ENCODE measurements around the gene EXPH5.

EXPH5 gene

GRCh38 chr11:108545909-108546501 is 47.6 kb downstream of the EXPH5 start:
- Histone ChIP-seq H3K9me3 (ENCODE audit: control insufficient read depth, insufficient read depth, low read length) (no peaks in the 10 kb centered on the region), H3K4me1 (ENCODE audit: control insufficient read depth, insufficient read depth, low read length) (no peaks in the 10 kb centered on the region), H3K27me3 (ENCODE audit: control insufficient read depth, insufficient read depth, low read length) (no peaks in the 10 kb centered on the region), H3K36me3 (ENCODE audit: control insufficient read depth, insufficient read depth, low read length) (no peaks in the 10 kb centered on the region), H3K27ac (ENCODE audit: low read length) (no peak overlapping the region), H3K4me3 (ENCODE audit: low read length) (no peak overlapping the region)
- WGBS (ENCODE audit: insufficient coverage, insufficient read length): no CpG with 5 or more reads among the region's 5 CpGs
- no peak for DNase-seq (ENCODE audit: low read depth, low spot score)

DNA sequence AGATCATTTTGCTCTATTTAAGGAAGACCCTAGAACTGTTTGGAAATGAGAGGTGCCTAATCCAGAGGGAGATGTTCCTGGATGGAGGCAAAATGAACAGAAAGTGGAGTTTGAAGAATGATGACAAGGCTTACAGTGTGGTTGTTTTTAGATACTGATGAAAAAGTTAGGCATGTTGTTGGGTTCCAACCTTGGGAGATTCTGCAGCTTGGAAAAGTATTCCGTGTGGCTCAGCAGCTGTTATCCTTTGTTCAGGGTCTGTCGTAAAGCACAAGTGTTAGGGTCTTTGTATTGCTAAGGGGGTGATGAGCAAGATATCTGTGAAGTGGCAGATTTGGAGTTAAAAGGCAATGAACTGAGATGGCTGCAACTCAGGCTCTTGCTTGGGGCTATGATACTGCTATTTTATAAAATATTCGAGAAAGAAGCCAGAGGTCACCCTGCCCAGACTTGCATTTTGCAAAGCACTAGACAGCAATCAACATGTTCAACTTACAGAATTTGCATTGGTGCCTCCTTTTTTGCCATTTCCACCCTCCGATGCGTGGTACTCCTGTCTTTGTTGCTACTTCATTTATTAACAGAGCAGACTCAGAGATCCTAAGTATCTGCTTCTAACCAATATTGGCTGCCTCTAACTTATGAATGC is 50.1 kb downstream of the EXPH5 start:
- no CpG with 5 or more reads among the region's 5 CpGs for WGBS (ENCODE audit: insufficient coverage, insufficient read length)
- H3K27me3 ChIP-seq (ENCODE audit: control insufficient read depth, insufficient read depth, low read length): no peaks in the 10 kb centered on the region
- H3K4me1 ChIP-seq (ENCODE audit: control insufficient read depth, insufficient read depth, low read length): no peaks in the 10 kb centered on the region
- H3K27ac ChIP-seq (ENCODE audit: low read length): no peak overlapping the region
- no peaks in the 10 kb centered on the region for H3K9me3 ChIP-seq (ENCODE audit: control insufficient read depth, insufficient read depth, low read length)
- no peak overlapping the region for H3K4me3 ChIP-seq (ENCODE audit: low read length)
- no peak for DNase-seq (ENCODE audit: low read depth, low spot score)
- no peaks in the 10 kb centered on the region for H3K36me3 ChIP-seq (ENCODE audit: control insufficient read depth, insufficient read depth, low read length)

GRCh38 chr11:108541531-108541930 is 52.0 kb downstream of the EXPH5 start:
- Histone ChIP-seq H3K4me3 (ENCODE audit: low read length) (no peak overlapping the region), H3K27ac (ENCODE audit: low read length) (no peak overlapping the region), H3K4me1 (ENCODE audit: control insufficient read depth, insufficient read depth, low read length) (no peaks in the 10 kb centered on the region), H3K36me3 (ENCODE audit: control insufficient read depth, insufficient read depth, low read length) (no peaks in the 10 kb centered on the region; the same call in 1 of the 2 replicates), H3K27me3 (ENCODE audit: control insufficient read depth, insufficient read depth, low read length) (no peaks in the 10 kb centered on the region), H3K9me3 (ENCODE audit: control insufficient read depth, insufficient read depth, low read length) (no peaks in the 10 kb centered on the region)
- DNase-seq (ENCODE audit: low read depth, low spot score): no peak

GRCh38 chr11:108538502-108538901 is 55.1 kb downstream of the EXPH5 start:
- no peak overlapping the region for H3K4me3 ChIP-seq (ENCODE audit: low read length)
- H3K4me1 ChIP-seq (ENCODE audit: control insufficient read depth, insufficient read depth, low read length): no peaks in the 10 kb centered on the region
- H3K27me3 ChIP-seq (ENCODE audit: control insufficient read depth, insufficient read depth, low read length): no peaks in the 10 kb centered on the region
- no peaks in the 10 kb centered on the region for H3K9me3 ChIP-seq (ENCODE audit: control insufficient read depth, insufficient read depth, low read length)
- H3K36me3 ChIP-seq (ENCODE audit: control insufficient read depth, insufficient read depth, low read length): no peaks in the 10 kb centered on the region; the same call in 1 of the 2 replicates
- DNase-seq (ENCODE audit: low read depth, low spot score): no peak
- H3K27ac ChIP-seq (ENCODE audit: low read length): no peak overlapping the region
- no CpG with 5 or more reads among the region's 4 CpGs for WGBS (ENCODE audit: insufficient coverage, insufficient read length)

- WGBS (ENCODE audit: insufficient coverage, insufficient read length): no CpG with 5 or more reads among the region's 8 CpGs
- Histone ChIP-seq H3K4me3 (ENCODE audit: low read length) (no peak overlapping the region), H3K27me3 (ENCODE audit: control insufficient read depth, insufficient read depth, low read length) (no peaks in the 10 kb centered on the region), H3K27ac (ENCODE audit: low read length) (no peak overlapping the region), H3K9me3 (ENCODE audit: control insufficient read depth, insufficient read depth, low read length) (no peaks in the 10 kb centered on the region), H3K36me3 (ENCODE audit: control insufficient read depth, insufficient read depth, low read length) (no peaks in the 10 kb centered on the region; the same call in 1 of the 2 replicates), H3K4me1 (ENCODE audit: control insufficient read depth, insufficient read depth, low read length) (no peaks in the 10 kb centered on the region)
- no peak for DNase-seq (ENCODE audit: low read depth, low spot score)
Observed at GRCh38 chr11:108538022-108538424, 55.5 kb downstream of the EXPH5 start.

- no peak for DNase-seq (ENCODE audit: low read depth, low spot score)
- H3K4me3 ChIP-seq (ENCODE audit: low read length): no peak overlapping the region
- WGBS (ENCODE audit: insufficient coverage, insufficient read length): no CpG with 5 or more reads among the region's 5 CpGs
- no peak overlapping the region for H3K27ac ChIP-seq (ENCODE audit: low read length)
- H3K27me3 ChIP-seq (ENCODE audit: control insufficient read depth, insufficient read depth, low read length): no peaks in the 10 kb centered on the region
- H3K9me3 ChIP-seq (ENCODE audit: control insufficient read depth, insufficient read depth, low read length): no peaks in the 10 kb centered on the region
- no peaks in the 10 kb centered on the region for H3K4me1 ChIP-seq (ENCODE audit: control insufficient read depth, insufficient read depth, low read length)
- H3K36me3 ChIP-seq (ENCODE audit: control insufficient read depth, insufficient read depth, low read length): no peaks in the 10 kb centered on the region; the same call in 1 of the 2 replicates
Observed at GRCh38 chr11:108536783-108537182, 56.8 kb downstream of the EXPH5 start.

- Histone ChIP-seq H3K36me3 (ENCODE audit: control insufficient read depth, insufficient read depth, low read length) (no peaks in the 10 kb centered on the region; the same call in 1 of the 2 replicates), H3K27me3 (ENCODE audit: control insufficient read depth, insufficient read depth, low read length) (no peaks in the 10 kb centered on the region), H3K4me1 (ENCODE audit: control insufficient read depth, insufficient read depth, low read length) (no peaks in the 10 kb centered on the region), H3K27ac (ENCODE audit: low read length) (no peak overlapping the region), H3K9me3 (ENCODE audit: control insufficient read depth, insufficient read depth, low read length) (no peaks in the 10 kb centered on the region), H3K4me3 (ENCODE audit: low read length) (no peak overlapping the region)
- no CpG with 5 or more reads among the region's 6 CpGs for WGBS (ENCODE audit: insufficient coverage, insufficient read length)
- DNase-seq (ENCODE audit: low read depth, low spot score): no peak
Observed at GRCh38 chr11:108535384-108535955, 58.1 kb downstream of the EXPH5 start.

DNA sequence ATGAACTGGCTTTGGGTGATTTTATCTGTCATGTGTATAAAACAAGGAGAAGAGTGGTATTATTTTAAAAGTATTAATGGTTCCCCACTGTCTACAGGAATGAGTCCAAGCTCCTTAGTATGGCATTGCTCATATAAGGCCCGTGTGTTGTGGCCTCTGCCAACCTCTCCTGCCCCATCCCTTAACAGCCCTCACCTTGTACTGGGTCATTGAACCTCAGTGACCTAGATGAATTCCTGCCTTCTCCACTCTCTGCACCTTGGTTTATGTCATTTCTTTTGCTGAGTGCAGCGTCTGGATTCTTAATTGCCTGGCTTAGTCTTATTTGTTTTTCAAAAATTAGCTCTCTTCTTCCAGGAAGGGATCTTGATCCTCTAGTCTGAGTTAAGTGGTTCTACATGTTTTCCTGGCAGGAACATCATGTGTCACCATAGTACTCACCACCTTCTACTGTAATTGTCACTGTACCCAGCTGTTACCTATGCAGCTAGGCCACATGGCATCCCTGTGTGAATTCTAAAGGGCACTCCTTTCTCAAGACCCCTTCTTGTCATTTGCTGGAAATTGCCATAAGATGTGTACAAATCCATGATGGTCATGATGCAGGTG is 59.2 kb downstream of the EXPH5 start:
- H3K36me3 ChIP-seq (ENCODE audit: control insufficient read depth, insufficient read depth, low read length): no peaks in the 10 kb centered on the region; the same call in 1 of the 2 replicates
- no peak for DNase-seq (ENCODE audit: low read depth, low spot score)
- WGBS (ENCODE audit: insufficient coverage, insufficient read length): no CpG with 5 or more reads among the region's 2 CpGs
- H3K4me1 ChIP-seq (ENCODE audit: control insufficient read depth, insufficient read depth, low read length): no peaks in the 10 kb centered on the region
- no peaks in the 10 kb centered on the region for H3K27me3 ChIP-seq (ENCODE audit: control insufficient read depth, insufficient read depth, low read length)
- no peaks in the 10 kb centered on the region for H3K9me3 ChIP-seq (ENCODE audit: control insufficient read depth, insufficient read depth, low read length)
- no peak overlapping the region for H3K27ac ChIP-seq (ENCODE audit: low read length)
- no peak overlapping the region for H3K4me3 ChIP-seq (ENCODE audit: low read length)

DNA sequence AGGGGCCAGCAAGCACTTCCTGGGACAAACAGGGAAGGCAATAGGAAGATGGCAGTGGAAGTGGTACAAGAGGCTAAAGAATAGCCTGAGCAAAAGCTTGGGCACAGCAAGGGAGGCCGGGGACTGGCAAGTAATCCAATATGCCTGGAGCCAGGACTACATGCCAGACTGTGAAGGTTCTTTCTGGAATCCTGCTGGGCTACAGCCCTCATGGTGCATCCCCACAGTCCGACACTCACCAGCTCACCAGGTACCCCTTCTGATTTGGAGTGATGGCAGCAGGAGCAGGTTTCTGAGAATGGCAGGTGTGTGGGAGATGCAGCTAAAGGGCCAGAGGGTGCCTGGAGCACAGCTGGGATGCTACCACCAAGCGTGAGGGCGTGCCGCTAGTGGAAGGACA is 63.1 kb downstream of the EXPH5 start:
- Histone ChIP-seq H3K27me3 (ENCODE audit: control insufficient read depth, insufficient read depth, low read length) (no peaks in the 10 kb centered on the region; the same call in 1 of the 2 replicates), H3K9me3 (ENCODE audit: control insufficient read depth, insufficient read depth, low read length) (no peaks in the 10 kb centered on the region), H3K4me1 (ENCODE audit: control insufficient read depth, insufficient read depth, low read length) (no peaks in the 10 kb centered on the region), H3K27ac (ENCODE audit: low read length) (no peak overlapping the region), H3K36me3 (ENCODE audit: control insufficient read depth, insufficient read depth, low read length) (no peaks in the 10 kb centered on the region), H3K4me3 (ENCODE audit: low read length) (no peak overlapping the region)
- no CpG with 5 or more reads among the region's 5 CpGs for WGBS (ENCODE audit: insufficient coverage, insufficient read length)
- no peak for DNase-seq (ENCODE audit: low read depth, low spot score)

GRCh38 chr11:108527382-108527781 is 66.2 kb downstream of the EXPH5 start:
- WGBS (ENCODE audit: insufficient coverage, insufficient read length): no CpG with 5 or more reads among the region's 6 CpGs
- no peak for DNase-seq (ENCODE audit: low read depth, low spot score)
- no peak overlapping the region for H3K4me3 ChIP-seq (ENCODE audit: low read length)
- H3K9me3 ChIP-seq (ENCODE audit: control insufficient read depth, insufficient read depth, low read length): no peaks in the 10 kb centered on the region
- H3K27me3 ChIP-seq (ENCODE audit: control insufficient read depth, insufficient read depth, low read length): no peaks in the 10 kb centered on the region; the same call in 1 of the 2 replicates
- no peaks in the 10 kb centered on the region for H3K36me3 ChIP-seq (ENCODE audit: control insufficient read depth, insufficient read depth, low read length)
- H3K4me1 ChIP-seq (ENCODE audit: control insufficient read depth, insufficient read depth, low read length): no peaks in the 10 kb centered on the region
- no peak overlapping the region for H3K27ac ChIP-seq (ENCODE audit: low read length)
